Astrocyte (in vitro differentiated cells and primary cell): ENCODE data around the gene PRKAG2.

Experiments used
- CTCF ChIP-seq: IDR thresholded peaks from 2 replicates; pipeline ENCODE4 v1.5.1; 2011; ENCODE audit warnings: low read depth, mild to moderate bottlenecking, inconsistent platforms, low read length, moderate library complexity; ENCODE audit not compliant: insufficient read depth
- EZH2 ChIP-seq: IDR thresholded peaks from 2 replicates; pipeline ENCODE4 v1.6.1; 2012; ENCODE audit warnings: mild to moderate bottlenecking, low read length, inconsistent platforms; ENCODE audit not compliant: insufficient read depth

DNA sequence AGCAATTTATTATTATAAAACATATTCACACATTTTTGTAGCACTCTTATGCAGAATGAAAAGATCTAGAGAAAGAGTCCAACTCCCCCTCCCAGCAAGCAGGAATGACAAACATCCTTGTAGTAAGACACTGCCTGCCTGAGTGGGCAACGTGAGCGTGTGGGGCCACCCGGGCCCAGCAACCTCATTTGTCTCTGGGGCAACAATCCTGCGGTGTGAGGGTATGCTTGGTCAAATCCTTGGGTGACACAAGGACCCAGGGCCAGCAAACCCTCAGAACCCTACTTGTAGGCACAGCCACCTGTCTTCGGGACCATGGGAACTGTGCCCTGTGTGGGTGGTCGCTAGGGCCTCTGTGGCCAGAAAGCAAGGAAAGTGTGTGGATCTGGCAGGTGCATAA, 367.9 kb downstream of the PRKAG2 start:
- no peak for TF ChIP-seq CTCF
- TF ChIP-seq EZH2: no peak
